HEK293T (cell line): ENCODE measurements around the gene ZNF474.

Experiments
- BHLHE40 ChIP-seq: fragments of 450-650 bp; IDR thresholded peaks from 2 replicates; pipeline ENCODE4 v1.6.1; 2016; ENCODE audit warnings: mild to moderate bottlenecking, moderate library complexity, borderline replicate concordance
- ELF4 ChIP-seq: fragments of 450-650 bp; IDR thresholded peaks from 2 replicates; pipeline ENCODE4 v1.6.1; 2017; ENCODE audit warnings: antibody characterized with exemption
- FOXK2 ChIP-seq: fragments of 450-650 bp; IDR thresholded peaks from 2 replicates; pipeline ENCODE4 v1.6.1; 2016; ENCODE audit warnings: mild to moderate bottlenecking
- FOXM1 ChIP-seq: fragments of 450-650 bp; IDR thresholded peaks from 2 replicates; pipeline ENCODE4 v1.6.1; 2017; ENCODE audit warnings: mild to moderate bottlenecking, borderline replicate concordance
- HDGF ChIP-seq: fragments of 450-650 bp; IDR thresholded peaks from 2 replicates; pipeline ENCODE4 v1.6.1; 2017; ENCODE audit warnings: antibody characterized with exemption, borderline replicate concordance
- L3MBTL2 ChIP-seq: fragments of 450-650 bp; conservative IDR thresholded peaks from 2 replicates; pipeline ENCODE4 v1.6.1; 2016; ENCODE audit warnings: mild to moderate bottlenecking
- LEF1 ChIP-seq: fragments of 450-650 bp; IDR thresholded peaks from 2 replicates; pipeline ENCODE4 v1.6.1; 2017; ENCODE audit warnings: mild to moderate bottlenecking, borderline replicate concordance
- SP1 ChIP-seq: fragments of 450-650 bp; IDR thresholded peaks from 2 replicates; pipeline ENCODE4 v1.6.1; 2017
- ZNF384 ChIP-seq: fragments of 450-650 bp; IDR thresholded peaks from 2 replicates; pipeline ENCODE4 v1.6.1; 2016
- TF ChIP-seq, protein P1 (sequence below): fragments of 450-650 bp; IDR thresholded peaks from 2 replicates; pipeline ENCODE4 v1.6.1; 2016

DNA sequence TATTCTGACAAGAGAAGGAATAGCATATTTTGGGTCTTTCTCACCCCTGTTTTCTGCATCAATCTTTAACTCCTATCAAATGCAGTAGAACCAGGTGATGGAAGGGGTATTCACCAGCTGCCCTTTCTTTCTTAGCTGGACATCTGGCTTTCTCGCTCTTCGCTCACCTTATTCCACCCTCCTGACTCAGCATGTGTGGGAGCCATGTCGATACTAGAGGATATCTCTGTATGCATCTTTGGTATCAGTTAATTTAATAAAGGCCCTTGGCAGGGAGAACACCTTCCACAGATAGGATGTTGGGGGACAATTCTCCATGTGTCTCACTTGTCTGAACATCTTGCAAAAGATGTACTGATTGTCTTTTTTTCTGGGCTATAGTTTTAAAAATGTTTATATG lies 71.5 kb downstream of the ZNF474 start:
- no peak for TF ChIP-seq ZNF384
- TF ChIP-seq LEF1 = no peak
- TF ChIP-seq FOXK2 = no peak
- no peak for TF ChIP-seq HDGF
- no peak for TF ChIP-seq BHLHE40
- TF ChIP-seq, protein P1, sequence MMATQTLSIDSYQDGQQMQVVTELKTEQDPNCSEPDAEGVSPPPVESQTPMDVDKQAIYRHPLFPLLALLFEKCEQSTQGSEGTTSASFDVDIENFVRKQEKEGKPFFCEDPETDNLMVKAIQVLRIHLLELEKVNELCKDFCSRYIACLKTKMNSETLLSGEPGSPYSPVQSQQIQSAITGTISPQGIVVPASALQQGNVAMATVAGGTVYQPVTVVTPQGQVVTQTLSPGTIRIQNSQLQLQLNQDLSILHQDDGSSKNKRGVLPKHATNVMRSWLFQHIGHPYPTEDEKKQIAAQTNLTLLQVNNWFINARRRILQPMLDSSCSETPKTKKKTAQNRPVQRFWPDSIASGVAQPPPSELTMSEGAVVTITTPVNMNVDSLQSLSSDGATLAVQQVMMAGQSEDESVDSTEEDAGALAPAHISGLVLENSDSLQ = no peak
- TF ChIP-seq SP1 = no peak
- TF ChIP-seq FOXM1 = no peak
- TF ChIP-seq ELF4 = no peak
- TF ChIP-seq L3MBTL2 = no peak
